ENCODE results near the gene OR6K3.

- TF ChIP-seq CTCF (IDR thresholded peaks at IDR 0.05) (no peak), ZFX (IDR thresholded peaks at IDR 0.05; ENCODE audit: borderline replicate concordance) (no peak)
These were observed 28.6 kb downstream of the OR6K3 start for GRCh38 chr1:158691907-158692306.
